ENCODE results near the gene ALG3.

DNA sequence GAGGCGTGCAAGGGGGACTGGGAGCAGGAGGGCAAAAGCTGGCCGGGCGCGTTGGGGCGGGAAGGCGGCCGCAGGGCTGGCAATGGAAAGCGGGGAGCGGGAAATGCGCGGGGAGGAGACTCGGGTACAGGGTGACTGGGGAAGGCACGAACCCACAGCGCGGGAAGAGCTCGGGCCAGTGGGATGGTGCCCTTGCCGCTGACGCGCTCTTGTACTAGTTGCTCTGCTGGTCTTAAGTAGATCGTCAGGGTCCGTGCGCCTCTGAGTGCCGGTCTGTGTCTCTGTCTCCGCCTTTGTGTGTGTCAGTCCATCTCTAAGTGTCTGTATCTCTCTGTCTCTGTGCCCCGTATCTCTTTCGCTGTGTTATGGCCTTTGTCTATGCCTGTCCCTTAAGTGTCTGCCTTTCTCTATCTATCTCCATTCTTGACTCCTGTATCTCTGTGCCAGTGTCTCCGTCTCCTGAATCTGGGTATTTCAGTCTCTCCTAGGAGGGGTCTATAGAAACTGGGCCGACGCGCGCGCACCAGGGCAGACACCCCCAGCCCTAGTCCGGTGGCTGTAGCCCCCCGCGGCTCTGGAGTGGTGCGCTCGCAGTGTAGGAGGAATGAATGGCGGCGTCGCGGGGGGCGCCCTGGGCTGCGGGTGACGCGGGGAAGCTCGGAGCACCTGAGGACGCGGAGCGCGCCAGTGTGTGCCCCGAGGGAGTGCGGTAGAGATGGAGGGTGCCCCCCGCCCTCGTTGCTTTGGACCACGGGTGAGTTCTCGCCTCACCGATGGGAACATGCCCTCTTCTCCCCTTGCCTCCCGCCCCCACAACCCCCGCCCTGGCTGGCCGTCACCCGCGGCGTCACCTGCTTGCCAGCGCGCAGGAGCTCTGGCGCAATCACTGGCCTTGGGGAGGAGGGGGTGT, 13.3 kb upstream of the ALG3 start:
- TF ChIP-seq POLR2A (IDR thresholded peaks at IDR 0.05; ENCODE audit: low read depth, low read length) = no peak
- no peak for TF ChIP-seq POLR2AphosphoS5 (IDR thresholded peaks at IDR 0.05; ENCODE audit: low read depth, low read length)
- no peak for TF ChIP-seq TAF1 (IDR thresholded peaks at IDR 0.05; ENCODE audit: low read depth, low read length)
- TF ChIP-seq SPI1 (IDR thresholded peaks at IDR 0.05; ENCODE audit: low read depth, low read length) = no peak
- TF ChIP-seq POU2F2 (IDR thresholded peaks at IDR 0.05; ENCODE audit: low read depth, low read length) = no peak
